Measurements from ENCODE around the gene RPP14. TPM values are rescaled to one million over a fixed set of nuclear protein-coding genes. Genes with fewer than 3 reads are reported as not detected.

The RPP14 gene
- total RNA-seq, 1 donor from 2014 or later, result 14.2 TPM

- H3K4me1 Mint-ChIP-seq (ENCODE audit: low read depth), result peaks cover 23% of the 10 kb centered on the region
- H3K36me3 Mint-ChIP-seq (ENCODE audit: low read depth), result peaks cover 2% of the 10 kb centered on the region
- H3K9me3 Mint-ChIP-seq (ENCODE audit: low read depth), result no peaks in the 10 kb centered on the region
- no peak overlapping the region for H3K27ac Mint-ChIP-seq (ENCODE audit: unreplicated experiment)
- DNase-seq (ENCODE audit: low spot score), result no peak
- H3K27me3 Mint-ChIP-seq (ENCODE audit: low read depth), result no peaks in the 10 kb centered on the region
- no peak for TF ChIP-seq CTCF (IDR thresholded peaks at IDR 0.05)
- no peak overlapping the region for H3K4me3 Mint-ChIP-seq (ENCODE audit: unreplicated experiment)
Observed at GRCh38 chr3:58322793-58323192, 16.7 kb downstream of the RPP14 start.

- Mint-ChIP-seq H3K27ac (ENCODE audit: unreplicated experiment) (no peak overlapping the region), H3K4me3 (ENCODE audit: unreplicated experiment) (no peak overlapping the region)
- TF ChIP-seq CTCF (IDR thresholded peaks at IDR 0.05), result no peak
Observed at GRCh38 chr3:58323529-58324390, 17.7 kb downstream of the RPP14 start.

GRCh38 chr3:58324391-58325390, 18.6 kb downstream of the RPP14 start:
- H3K36me3 Mint-ChIP-seq (ENCODE audit: low read depth), result no peaks in the 10 kb centered on the region
- peak overlapping the region; percentile 68 for H3K27ac Mint-ChIP-seq (ENCODE audit: unreplicated experiment)
- H3K4me3 Mint-ChIP-seq (ENCODE audit: unreplicated experiment), result no peak overlapping the region
- H3K9me3 Mint-ChIP-seq (ENCODE audit: low read depth), result no peaks in the 10 kb centered on the region
- H3K4me1 Mint-ChIP-seq (ENCODE audit: low read depth), result peaks cover 23% of the 10 kb centered on the region
- no peak for TF ChIP-seq CTCF (IDR thresholded peaks at IDR 0.05)
- no peak for DNase-seq (ENCODE audit: low spot score)
- H3K27me3 Mint-ChIP-seq (ENCODE audit: low read depth), result no peaks in the 10 kb centered on the region

More at GRCh38 chr3:58323529-58324390, 17.7 kb downstream of the RPP14 start:
- no peak for DNase-seq (ENCODE audit: low spot score)
- no peaks in the 10 kb centered on the region for H3K27me3 Mint-ChIP-seq (ENCODE audit: low read depth)
- H3K9me3 Mint-ChIP-seq (ENCODE audit: low read depth), result no peaks in the 10 kb centered on the region
- H3K4me1 Mint-ChIP-seq (ENCODE audit: low read depth), result peaks cover 23% of the 10 kb centered on the region
- no peaks in the 10 kb centered on the region for H3K36me3 Mint-ChIP-seq (ENCODE audit: low read depth)

GRCh38 chr3:58325525-58325992, 19.5 kb downstream of the RPP14 start:
- no peak for DNase-seq (ENCODE audit: low spot score)
- Mint-ChIP-seq H3K27ac (ENCODE audit: unreplicated experiment) (peak overlapping the region; percentile 68), H3K27me3 (ENCODE audit: low read depth) (no peaks in the 10 kb centered on the region), H3K9me3 (ENCODE audit: low read depth) (no peaks in the 10 kb centered on the region), H3K4me1 (ENCODE audit: low read depth) (peaks cover 23% of the 10 kb centered on the region), H3K4me3 (ENCODE audit: unreplicated experiment) (no peak overlapping the region), H3K36me3 (ENCODE audit: low read depth) (no peaks in the 10 kb centered on the region)
- no peak for TF ChIP-seq CTCF (IDR thresholded peaks at IDR 0.05)

Measured in chondrocyte (in vitro differentiated cells).